CMK (cell line): Measurements from ENCODE around the gene LYL1.
"Not testable (repeated sequence)": the region's sequence is repeated elsewhere in the genome, so short reads cannot be mapped to it uniquely, and the experiment has no call there.

ENCODE experiments used
- DNase-seq: peaks from one replicate; pipeline ENCODE4 v3.0.0-alpha.2; 2010; ENCODE audit warnings: low read depth

LYL1 gene

DNA sequence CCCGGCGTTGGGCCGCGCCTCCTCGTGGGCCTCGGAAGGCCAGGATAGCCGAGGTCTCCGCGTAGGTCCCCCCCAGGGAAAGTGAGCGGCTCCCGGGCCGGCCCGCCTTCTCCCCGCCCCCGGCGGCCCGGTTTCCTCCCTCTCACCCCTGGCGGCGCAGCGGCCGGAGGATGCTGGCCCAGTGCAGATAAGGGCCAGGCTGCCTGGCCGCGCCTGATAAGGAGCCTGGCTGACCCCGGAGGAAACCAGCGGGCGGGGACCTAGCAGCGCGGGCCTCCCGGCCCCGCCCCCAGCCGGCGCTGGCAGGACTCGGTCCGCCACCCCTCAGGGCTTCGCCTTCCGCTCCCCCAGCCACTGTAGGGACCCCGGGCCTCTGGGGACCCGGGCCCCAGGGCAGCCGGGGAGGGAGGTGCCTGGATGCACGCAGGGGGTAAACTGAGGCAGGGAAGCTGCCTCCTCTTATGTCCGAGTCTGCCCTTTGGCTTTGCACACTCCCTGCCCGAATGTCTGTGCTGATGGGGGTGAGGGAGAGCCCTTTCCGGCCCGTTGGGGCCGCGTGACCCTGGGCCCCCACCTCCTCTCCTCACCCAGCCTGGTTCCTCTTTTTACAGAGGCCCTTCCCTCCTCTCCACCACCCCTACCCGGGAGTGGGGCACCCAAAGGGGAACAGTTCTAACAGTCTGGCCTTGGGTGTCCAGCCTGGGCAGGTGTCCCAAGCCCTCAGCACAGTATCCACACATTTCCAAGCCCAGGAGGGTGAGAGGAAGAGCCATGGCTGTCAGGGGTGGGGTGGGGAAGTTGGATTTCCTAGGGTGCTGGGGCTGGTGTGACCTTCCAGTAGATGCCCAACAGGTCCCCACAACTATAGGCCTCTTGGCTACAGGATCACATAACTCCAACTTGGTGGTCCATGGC, at the start of gene LYL1:
LYL1 (minus strand) TSS at position 193 of the 915 bp plus-strand sequence. CDS start 1,687 bp downstream, outside the sequence.
- DNase-seq, result peak; percentile 98

DNA sequence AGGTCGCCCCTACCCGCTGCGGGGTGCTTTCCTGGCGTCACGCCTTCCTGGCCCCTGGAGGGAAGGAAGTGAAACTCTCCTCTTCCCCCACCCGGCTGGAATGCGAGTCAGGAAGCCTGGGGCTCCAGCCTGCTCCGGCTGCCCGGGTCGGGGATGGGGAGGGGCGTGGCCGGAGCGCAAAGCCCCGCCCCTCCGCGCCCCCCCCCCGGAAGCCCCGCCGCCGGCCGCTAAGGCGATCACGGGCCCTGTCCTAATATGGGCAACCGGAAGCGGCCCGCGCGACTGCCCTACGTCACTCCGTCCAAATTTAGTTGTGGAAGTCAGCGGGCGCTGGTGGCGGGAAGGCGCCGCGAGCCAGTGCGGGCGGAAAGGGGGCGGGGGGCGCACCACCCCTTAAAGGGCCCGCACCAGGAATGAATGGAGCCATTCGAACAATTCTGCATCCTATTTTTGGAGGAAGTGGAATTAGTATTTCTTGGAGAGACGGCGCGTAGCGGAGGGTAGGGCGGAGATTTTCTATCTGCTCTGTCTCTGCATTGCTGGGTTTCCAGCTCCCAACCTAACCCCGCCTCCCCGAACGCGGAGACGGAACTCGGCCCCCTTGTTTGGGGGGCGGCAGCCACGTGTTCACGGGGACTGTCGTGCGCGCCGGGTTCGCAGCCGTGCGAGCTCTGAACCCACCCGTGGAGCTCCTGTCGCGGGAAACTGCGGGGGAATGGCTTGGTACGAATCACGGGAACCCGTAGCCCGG, 49.1 kb upstream of the LYL1 start:
- peak; percentile 90 for DNase-seq

DNA sequence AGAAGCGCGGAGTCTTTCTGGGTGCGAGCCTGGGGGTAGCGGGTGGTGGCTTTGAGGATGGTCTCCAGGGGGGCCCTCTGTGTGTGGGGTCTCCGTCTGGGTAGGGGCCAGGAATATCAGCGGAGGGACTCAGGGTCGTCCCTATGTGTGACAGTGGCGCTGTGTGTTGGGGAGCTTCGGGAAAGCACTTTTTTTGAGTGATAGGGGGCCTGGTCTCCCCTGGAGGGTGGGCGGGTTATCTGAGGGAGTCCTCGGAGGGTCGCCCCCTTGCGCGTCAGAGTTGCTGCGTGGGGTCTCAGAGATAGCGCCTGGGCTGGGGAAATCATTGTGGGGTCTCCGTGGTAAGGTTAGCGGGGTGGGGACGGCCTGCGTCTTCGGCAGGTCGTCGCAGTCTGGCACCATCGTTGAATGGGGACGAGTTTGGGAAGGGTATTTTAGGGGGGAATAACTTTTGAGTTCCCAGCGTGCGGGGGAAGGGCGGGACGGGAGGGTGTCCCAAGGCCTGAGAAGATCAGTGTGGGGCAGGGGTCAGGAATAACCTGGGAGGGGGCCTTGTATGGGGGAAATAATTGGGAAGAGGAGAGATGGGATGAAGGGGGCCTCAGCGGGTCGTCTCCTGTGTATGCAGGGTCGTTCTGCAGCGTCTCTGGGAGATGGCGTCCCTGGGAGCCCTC, 48.4 kb upstream of the LYL1 start:
- no peak for DNase-seq

DNA sequence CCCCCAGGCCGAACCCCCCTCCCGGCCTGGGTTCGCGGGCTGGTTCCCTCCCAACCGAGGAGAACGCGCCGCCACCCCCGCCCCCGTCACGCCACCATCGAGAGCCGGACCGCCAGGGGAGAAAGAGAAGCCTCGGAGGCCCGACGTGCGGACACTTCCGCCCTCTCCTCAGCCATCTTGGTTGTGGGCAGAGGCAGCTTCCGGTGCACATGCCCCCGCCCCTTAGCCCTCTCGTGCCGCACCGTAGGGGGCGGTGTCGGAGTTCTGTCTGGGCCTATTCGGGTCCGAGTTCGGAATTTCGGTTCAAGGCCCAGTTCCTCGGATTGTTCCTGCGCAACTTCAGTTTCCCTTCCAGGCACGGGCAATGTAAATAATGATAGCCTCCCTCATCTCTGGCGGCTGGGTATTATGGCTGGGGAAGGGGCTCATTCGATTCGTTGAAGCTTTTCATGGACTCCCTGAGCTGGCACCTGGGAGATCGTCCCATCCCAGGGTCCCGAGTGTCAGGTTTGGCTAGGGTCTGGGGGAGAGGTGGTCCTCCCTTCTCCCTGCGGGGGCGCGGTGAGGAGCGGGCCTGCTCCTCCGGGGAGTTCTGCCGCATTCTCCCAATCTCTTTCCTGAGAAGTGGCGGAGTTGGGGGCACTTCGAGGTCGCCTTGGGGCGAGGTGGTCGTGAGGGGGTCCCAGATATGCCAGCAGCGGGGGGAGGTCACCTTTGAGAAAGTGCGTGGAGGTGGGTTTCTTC, 47.7 kb upstream of the LYL1 start, which contains the start of the genes IER2 and STX10:
IER2 (plus strand) TSS at position 225 of the 744 bp plus-strand sequence. CDS start 2,776 bp downstream, outside the sequence.
STX10 (minus strand) TSS at position 189 of the 744 bp plus-strand sequence. CDS start 202 bp downstream, outside the sequence.
- peak; percentile 87 for DNase-seq

DNA sequence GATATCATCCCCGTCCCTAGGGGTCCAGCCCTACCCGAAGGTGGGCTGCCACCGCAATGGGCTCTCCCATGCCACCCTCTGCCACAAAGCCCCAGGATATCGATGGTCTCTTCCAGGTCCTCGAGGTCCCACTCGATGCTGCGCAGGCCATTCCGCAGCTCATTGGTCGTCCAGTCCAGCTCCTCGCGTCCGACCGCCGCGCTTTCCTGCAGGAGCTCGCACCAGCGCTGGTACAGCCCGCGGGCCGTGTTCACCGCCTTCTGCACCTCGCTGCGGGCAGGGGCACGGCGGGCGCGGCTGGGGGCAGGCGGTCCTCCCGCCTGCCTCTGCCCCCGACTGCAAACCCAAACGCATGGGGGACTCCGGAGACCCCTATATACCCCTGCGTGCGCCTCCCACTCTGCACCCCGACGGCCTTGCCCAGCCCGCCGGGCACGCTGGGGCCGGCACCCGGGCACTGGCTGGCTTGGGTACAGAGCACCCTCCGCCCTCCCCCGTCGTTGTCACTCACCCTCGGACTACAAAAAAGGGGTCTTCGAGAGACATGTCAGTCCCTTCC, 47.0 kb upstream of the LYL1 start:
- peak; percentile 45 for DNase-seq

DNA sequence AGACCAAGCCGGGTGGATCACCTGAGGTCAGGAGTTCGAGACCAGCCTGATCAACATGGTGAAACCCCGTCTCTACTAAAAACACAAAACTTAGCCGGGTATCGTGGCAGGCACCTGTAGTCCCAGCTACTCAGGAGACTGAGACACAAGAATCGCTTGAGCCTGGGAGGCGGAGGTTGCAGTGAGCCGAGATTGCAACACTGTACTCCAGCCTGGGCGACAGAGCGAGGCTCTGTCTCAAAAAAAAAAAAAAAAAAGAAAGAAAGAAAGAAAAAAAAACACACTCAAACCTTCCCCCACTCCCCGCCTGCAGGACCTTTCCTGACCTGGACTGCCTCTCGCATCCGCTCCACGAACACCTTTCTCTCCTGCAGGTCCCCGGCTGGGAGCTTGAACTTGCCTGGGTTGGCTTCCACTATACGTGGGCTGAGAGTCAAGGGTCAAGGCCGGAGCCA, 46.5 kb upstream of the LYL1 start:
- DNase-seq, result not testable (repeated sequence)

DNA sequence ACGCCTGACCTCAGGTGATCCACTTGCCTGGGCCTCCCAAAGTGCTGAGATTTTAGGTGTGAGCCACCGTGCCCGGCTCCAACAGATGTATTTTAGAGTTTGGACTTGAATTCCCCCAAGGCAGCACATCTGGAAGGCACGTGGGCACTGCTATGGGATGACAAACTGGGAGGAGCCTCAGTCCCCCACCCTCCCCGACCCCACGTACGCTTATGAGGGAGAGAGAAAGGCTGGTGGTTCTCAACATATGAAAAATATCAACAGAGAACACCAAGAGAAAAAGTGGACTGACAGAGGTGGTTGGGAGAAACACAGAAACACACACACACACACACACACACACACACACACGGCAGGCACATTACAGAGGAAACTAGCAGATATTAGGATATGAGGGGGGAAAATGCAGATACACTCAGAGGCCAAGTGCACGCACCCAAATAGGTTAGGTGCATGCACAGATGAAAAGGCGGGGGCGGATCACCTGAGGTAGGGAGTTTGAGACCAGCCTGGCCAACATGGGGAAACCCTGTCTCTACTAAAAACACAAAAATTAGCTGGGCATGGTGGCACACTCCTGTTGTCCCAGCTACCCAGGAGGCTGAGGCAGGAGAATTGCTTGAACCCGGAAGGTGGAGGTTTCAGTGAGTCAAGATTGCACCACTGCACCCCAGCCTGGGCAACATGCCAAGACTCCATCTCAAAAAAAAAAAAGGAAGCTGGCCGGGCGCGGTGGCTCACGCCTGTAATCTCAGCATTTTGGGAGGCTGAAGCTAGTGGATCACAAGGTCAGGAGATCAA, 44.3 kb upstream of the LYL1 start:
- DNase-seq, result no peak

DNA sequence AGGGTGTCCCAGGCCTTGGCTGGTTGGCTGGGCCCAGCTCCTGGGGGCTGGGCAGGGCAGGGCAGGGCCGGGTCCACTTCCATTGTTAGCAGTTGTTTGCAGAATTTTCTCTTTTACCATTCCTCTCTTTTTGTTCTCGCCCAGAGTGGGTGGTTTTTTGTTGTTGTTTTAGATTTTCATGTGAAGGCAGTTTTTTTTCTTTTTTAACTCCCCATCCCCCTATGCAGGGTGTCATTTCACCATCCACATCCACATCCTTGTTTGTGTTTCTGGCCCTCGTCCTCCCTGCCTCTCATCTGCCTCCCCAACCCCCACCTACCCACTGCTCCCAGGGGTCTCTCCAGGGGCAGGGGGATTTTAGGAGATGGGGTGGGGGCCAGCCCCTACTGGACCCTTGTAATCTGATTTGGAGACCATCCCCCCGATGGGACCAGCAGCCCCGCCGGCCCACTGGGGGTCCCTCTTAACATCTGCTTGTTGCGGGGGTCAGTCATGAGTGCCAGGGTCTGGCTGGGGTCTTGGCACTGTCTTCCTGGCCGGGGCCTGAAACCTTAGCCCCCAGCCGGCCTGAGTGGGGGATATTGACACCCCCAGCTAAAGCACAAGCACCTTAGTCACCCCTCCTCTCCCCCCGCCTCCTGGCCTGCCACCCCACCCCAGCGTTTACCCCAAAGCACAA, 37.1 kb upstream of the LYL1 start:
- DNase-seq, result no peak

DNA sequence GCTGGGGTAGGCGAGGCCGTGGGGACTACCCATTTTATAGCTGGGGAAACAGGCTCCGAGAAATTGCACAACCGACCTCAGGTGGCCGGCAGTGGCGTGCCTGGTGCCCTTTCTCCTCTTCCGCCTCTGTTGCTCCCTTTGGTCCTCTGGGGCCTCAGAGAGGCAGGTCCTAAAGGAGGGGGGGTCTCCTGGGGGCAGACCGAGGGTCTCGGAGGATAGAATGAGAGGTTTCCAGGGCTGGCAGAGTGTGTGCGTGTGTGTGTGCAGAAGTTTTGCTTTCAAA, 36.2 kb upstream of the LYL1 start:
- no peak for DNase-seq

DNA sequence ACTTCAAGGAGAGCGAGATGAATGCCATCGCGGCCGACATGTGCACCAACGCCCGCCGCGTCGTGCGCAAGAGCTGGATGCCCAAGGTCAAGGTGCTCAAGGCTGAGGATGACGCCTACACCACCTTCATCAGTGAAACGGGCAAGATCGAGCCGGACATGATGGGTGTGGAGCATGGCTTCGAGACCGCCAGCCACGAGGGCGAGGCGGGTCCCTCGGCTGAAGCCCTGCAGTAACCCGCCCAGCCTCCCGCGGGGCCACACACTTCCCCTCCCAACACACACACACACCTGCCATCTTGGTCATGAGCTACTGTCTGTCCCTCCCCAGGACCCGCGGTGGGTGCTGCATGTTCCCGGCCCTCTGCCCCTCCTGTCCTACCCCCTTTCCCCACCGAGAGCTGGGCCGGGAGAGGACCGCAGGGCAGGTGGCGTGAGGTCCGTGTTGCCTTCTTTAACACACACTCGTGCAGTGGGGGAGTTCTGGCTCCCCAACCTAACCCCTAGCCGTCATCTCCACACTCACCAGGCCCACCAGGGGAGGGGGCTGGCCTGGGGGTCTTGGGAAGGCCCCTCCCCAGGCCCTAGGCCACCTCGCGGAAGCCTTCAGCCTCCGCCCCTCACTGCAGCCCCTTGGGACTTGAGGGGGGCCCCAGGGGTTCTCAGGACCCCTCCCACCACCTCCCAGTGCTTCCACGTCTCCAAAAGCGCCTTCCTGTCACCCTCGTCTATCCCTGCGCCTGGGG, 35.7 kb upstream of the LYL1 start:
- DNase-seq, result no peak

DNA sequence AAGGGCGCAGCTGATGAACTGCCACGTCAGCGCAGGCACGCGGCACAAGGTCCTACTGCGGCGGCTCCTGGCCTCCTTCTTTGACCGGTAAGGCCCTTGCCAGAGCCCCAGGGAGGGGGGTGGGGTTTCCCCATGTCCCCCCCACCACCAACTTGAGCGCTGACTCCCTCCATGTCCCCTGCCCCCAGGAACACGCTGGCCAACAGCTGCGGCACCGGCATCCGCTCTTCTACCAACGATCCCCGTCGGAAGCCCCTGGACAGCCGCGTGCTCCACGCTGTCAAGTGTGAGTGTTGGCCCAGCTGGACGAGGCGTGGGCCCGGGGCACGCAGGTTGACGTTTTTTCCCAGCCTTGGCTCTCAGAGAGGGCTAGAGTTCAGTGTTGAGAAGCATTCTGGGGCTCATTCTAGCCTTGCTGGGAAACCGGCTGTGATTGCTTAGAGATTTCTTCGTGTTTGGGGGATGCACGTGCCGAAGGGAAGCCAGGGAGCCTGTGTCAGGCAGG, 34.7 kb upstream of the LYL1 start:
- no peak for DNase-seq

DNA sequence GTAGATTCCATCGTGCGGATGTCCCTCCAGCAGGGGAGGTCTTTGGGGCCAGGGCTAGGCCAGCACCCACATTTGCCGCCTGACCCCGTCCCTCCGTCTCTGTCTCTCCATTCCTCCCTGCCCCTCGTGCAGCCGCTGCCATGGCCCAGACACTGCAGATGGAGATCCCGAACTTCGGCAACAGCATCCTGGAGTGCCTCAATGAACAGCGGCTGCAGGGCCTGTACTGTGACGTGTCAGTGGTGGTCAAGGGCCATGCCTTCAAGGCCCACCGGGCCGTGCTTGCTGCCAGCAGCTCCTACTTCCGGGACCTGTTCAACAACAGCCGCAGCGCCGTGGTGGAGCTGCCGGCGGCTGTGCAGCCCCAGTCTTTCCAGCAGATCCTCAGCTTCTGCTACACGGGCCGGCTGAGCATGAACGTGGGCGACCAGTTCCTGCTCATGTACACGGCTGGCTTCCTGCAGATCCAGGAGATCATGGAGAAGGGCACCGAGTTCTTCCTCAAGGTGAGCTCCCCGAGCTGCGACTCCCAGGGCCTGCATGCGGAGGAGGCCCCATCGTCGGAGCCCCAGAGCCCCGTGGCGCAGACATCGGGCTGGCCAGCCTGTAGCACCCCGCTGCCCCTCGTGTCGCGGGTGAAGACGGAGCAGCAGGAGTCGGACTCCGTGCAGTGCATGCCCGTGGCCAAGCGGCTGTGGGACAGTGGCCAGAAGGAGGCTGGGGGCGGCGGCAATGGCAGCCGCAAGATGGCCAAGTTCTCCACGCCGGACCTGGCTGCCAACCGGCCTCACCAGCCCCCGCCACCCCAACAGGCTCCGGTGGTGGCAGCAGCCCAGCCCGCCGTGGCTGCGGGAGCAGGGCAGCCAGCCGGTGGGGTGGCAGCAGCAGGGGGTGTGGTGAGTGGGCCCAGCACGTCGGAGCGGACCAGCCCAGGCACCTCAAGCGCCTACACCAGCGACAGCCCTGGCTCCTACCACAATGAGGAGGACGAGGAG, 32.7 kb upstream of the LYL1 start:
- DNase-seq, result no peak

DNA sequence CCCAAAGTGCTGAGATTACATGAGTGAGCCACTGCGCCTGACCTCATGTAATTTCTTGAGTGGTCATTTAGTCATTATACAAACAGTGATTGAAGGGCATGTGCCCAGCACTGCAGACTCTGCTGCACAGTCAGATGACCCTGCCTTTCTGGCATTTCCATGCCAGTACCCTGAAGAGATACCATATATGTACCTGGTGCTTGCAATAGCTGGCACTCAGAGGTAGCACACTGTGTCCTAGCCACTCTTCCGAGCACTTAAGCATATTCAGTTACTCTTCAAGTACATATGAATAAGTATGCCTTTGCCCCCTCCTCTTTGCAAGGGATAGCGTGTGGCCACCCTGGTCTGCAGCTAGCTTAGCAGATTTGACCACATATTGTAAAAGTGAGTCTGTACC, 32.0 kb upstream of the LYL1 start:
- DNase-seq, result no peak

DNA sequence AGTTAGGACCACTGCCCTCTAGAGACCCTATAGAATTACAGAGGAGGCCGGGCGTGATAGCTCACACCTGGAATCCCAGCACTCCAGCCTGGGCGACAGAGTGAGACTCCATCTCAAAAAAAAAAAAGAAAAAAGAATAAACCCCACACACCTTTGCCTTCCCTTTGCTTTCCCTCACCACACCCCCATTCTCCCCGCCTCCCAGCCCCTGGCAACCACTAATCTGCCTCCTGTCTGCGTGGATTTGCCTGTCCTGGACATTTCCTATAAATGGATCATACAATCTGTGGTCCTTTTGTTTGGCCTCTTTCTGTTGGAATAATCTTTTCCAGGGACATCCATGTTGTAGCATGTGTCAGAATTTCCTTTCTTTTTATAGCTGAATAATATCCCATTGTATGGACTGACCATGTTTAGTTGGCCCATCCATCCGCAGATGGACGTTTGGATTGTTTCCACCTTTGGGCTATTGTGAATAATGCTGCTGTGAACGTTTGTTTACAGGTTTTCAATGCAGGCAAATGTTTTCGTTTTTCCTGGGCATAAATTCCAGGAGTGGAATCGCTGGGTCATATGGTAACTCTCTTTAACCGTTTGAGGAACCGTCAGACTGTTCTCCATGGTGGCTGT, 30.7 kb upstream of the LYL1 start:
- DNase-seq, result no peak

DNA sequence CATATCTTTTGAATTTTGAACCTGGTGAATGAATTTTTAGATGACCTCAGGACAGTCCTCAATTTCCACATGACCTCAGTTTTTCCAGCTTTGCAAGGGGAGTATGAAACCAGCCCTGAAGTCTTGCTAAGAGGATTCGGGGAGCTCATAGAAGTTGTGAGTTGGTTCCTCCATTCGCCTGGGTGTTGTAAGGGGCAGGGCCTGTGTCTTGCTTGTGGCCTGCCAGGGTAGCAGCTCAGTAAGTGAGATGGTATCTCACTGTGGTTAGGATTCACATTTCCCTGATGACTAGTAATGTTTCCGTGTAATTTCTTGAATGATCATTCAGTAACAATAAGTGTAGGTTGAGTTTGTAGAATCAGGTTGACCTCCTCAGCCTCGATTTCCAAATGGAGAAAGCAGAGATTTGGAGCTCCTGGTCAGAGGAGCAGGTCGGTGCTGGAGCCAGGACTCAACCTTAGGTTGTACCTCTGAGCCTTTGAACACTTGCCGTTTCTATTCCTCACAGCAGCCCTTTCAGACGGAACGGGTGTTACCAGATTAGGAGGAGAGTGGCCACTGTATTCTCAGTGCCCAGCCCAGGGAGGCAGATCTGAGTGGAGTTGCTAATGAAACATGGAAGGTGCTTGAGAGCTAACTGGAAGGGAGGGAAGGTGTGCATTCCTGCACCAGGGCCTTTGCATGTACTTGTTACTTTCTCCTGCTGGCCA, 30.0 kb upstream of the LYL1 start:
- no peak for DNase-seq

DNA sequence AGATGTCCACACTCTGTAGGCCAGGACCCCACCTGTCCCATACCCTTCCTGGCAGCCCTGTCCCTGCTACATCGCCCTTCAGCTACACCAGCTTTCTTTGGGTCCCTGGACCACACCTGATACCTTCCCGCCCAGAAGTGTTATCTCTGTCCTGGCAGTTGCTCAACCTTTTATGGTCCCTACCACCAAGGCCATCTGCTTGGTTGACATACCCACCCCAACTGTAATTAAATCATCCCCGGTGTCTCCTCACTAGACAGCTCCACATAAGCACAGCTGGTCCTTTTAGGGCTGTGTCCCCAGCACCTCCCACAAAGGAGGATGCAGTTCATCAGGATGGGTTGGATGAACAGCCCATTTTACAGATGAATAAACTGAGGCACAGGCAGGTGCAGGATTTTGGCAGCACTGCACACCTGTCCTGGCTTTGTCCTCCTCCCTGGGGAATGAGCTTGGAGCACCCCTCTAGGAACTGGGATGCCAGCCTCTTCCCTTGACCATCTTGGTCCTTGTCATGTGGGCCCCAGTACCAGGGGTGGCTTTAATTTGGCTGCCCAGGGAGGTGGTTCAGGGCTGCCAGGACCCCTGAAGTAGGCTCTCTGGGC, 28.3 kb upstream of the LYL1 start:
- no peak for DNase-seq
